Metanephros (tissue), 1 donor: Measurements from ENCODE around the gene UBXN11. TPM values are rescaled to one million over a fixed set of nuclear protein-coding genes. Genes with fewer than 3 reads are reported as not detected.

Source experiments
- total RNA-seq: library from RNA; depleted of rRNA; stranded (reverse); fragments of >200 nt; gene quantifications from one replicate; pipeline ENCODE4 v1.2.3, GENCODE V29; 2014

The UBXN11 gene, protein sequence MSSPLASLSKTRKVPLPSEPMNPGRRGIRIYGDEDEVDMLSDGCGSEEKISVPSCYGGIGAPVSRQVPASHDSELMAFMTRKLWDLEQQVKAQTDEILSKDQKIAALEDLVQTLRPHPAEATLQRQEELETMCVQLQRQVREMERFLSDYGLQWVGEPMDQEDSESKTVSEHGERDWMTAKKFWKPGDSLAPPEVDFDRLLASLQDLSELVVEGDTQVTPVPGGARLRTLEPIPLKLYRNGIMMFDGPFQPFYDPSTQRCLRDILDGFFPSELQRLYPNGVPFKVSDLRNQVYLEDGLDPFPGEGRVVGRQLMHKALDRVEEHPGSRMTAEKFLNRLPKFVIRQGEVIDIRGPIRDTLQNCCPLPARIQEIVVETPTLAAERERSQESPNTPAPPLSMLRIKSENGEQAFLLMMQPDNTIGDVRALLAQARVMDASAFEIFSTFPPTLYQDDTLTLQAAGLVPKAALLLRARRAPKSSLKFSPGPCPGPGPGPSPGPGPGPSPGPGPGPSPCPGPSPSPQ
- 19.4 TPM for total RNA-seq

DNA sequence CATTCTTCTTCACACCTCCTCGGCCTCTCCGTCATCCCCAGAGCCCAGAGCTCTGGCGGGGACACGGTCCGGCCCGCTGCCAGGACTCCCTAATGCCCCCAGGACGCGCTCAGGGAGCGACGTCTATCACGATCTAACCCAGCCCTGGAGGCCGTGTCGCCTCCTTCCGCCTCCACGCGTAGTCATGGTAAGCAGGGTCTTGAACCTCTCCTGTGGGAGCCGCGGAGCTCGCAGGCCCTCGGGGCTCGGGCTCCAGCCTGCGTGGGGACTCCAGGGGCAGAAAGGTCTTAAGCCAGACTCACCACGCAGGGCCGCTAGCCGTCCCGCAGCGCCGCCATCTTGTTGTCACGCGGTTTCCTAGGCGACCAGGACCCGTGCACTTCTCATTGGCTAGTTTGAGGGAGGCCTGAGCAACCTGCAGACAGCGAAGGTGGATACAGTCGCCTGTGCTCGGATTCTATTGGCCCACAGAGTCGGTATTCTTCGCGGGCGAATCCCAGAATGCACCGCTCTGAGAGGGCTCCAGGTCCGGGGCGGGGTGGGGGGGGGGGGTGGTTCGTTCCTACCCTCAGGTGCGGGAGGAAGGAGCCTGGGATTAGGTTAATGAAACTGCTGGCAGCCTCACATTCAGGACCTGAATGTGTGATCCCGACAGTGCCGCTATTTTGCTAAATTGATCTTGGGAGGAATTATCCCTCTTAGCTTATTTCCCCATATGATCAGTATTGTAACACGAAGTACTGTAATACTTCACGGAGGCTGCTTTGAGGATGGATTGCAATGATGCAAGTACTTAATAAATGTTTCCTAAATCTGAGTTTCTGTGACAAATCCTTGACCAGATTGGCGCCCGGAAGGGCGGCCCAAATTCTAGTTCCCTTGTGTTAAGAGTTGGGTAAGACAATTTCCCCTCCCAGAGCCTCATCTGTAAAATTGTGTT, at the start of gene UBXN11:
UBXN11 (minus strand) TSS at position 347 of the 940 bp plus-strand sequence. CDS start 3,753 bp downstream, outside the sequence.

DNA sequence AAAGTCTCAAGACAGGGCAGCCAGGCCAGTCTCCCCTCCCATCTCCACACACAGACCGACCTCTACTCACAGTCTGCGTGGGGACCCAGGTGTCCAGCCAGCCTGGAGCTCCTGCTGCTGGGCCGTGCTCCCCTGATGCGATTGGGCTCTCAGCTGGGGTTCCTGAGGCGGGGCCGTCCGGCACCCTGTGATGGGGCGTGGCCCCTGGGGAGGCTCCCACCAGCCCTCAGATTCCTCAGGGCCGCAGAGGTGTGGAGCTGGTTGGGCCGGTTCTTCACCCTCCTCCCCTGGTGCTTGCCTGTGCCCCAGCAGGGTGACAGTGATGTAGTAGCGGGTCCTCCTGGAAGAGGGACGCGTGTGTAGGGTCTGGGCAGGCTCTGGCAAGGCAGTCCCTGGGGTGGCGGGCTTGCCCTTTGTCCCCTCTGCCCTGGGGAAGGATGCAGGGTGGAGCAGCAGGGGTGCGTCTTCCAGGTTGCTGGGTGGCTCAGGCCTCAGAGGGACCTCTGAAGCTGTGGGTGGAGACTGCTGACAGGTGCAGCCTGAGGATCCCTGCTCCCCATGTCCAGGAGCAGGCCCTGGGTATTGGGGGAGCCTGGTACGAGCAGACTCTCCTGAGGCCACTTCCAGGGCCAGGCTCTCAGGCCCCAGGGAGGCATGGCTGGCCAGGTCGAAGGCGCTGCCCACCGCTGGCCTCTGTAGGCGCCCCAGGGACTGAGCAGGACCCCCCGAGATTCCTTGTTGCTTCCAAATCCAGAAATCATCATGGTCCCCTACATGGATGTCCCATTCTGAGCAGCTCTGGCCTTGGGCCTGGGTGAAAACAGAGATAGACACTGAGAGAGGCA, 47.8 kb upstream of the UBXN11 start, which contains the start of gene CRYBG2:
CRYBG2 (minus strand) TSS at position 155 of the 845 bp plus-strand sequence. CDS start 7,473 bp downstream, outside the sequence.

DNA sequence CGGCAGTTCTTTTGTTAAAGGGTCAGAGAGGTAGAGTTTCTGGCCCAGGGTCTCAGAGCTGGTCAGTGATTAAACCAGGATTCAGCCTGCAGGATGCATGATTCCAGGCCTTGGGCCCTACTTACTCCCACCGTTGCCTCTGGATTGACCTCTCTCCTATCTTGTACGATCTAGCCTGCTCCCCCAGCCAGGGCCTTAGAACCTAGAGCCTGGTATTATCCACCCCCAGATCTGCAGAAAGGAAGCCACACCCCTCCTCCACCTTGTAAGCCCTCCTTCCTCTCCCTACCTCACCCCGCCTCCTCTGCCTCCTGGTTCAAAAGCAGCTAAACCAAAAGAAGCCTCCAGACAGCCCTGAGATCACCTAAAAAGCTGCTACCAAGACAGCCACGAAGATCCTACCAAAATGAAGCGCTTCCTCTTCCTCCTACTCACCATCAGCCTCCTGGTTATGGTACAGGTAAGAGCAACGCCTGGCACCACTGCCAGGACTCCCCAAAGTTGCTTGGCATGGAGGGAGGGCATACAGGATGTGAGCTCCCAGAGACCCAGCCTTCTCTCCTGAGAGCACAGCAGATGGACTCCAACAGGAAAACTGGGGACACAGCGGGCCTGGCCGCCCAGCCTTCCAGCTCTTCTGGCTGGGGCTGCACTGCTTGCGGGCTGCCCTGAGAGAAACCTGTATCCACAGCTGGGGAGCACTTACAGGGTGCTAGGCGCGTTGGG, 11.3 kb upstream of the UBXN11 start, which contains the start of gene CD52:
CD52 (plus strand) TSS at position 347 of the 726 bp plus-strand sequence; CDS start at position 407, 60 bp downstream.

DNA sequence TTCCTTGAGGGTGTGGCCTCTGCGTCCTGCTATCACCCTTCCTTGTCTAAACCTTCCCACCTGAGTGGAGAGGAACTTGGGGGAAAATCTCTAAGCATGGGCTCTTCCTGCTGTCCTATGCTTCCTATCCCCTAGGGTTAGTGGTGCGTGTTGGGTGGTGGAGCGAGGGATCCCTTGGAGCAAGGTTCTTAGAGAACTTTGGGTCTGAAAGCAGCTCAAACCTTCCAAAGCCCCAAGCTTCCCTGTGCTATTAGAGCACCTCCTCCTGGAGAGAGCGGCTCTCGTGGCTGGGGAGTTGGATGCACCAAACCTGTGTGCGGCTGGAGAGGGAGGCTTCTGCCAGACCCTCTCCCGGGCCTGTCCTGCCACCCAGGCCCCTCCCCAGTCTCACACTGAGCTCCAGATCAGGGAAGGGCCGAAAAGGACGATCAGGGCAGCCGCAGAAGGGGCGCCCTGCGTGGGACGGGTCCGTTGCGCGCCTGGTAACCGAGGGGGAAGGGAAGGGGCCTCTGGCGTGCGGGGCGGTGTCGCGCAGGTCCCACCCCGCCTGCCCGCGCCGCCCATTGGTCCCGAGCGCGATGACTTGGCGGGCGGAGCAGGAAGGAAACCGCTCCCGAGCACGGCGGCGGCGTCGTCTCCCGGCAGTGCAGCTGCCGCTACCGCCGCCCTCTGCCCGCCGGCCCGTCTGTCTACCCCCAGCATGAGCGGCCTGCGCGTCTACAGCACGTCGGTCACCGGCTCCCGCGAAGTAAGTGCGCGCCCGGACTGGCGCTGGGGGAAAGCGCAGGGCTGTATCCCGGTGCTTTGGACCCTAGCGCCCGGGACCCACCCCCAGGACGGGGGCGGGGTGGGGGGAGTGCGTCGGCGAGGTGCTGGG, 26.7 kb downstream of the UBXN11 start, which contains the start of gene SH3BGRL3:
SH3BGRL3 (plus strand) TSS at position 631 of the 877 bp plus-strand sequence; CDS start at position 701, 70 bp downstream.

DNA sequence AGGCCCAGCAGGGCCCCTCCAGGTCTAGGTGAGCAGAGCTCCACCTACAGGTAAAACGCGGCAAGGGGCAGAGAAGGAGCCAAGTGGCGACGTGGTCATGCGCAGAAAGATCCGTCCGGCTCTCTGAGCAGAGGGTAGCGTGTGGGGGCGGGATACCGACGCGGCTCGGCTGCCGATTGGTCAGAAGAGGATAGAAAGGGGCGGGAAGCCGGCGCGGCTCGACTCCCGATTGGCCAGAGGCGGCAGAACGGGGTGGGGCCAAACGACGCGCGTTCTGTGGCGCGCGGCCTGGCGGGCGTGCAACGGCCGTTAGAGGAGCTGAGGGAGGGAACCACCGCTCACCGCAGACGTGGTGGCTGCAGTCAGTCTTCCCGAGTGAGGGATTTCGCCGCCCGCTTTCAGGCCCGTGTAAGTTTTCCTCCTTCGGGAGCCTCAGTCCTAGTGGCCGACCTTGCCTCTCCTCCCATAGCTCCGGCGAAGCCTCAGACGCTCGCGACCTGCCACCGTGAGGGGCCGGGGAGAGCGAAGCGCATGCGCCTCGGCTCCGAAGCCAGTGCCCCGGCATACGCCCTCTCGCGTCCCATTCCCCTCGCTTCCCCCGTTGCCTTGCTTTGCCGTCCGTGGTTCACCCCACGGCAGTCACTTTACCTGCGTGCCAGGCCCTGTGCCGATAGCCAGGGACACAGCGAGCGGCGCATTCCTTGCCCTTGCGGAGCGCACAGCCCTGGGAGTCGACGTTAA, 72.4 kb downstream of the UBXN11 start, which contains the start of gene CEP85:
CEP85 (plus strand) TSS at position 298 of the 741 bp plus-strand sequence. CDS start 5,584 bp downstream, outside the sequence.

Other genes with a start within 250 kb of the UBXN11 start
- gene TRIM63, start 239.0 kb downstream of the UBXN11 start, total RNA-seq, result 9.4 TPM
- gene PDIK1L, start 194.8 kb downstream of the UBXN11 start, total RNA-seq, result 10.5 TPM
- gene FAM110D, start 147.6 kb downstream of the UBXN11 start, total RNA-seq, result 1.5 TPM
- not detected for gene C1orf232, start 137.7 kb downstream of the UBXN11 start, total RNA-seq
- 25.9 TPM for gene ZNF593, start 136.7 kb downstream of the UBXN11 start, total RNA-seq
- not detected for gene ZNF593OS, start 134.8 kb downstream of the UBXN11 start, total RNA-seq
- 7.6 TPM for gene CNKSR1, start 129.1 kb downstream of the UBXN11 start, total RNA-seq
- gene CATSPER4, start 116.0 kb downstream of the UBXN11 start, total RNA-seq, result not detected
- gene CEP85, start 72.4 kb downstream of the UBXN11 start, total RNA-seq, result 17.0 TPM
- gene SH3BGRL3, start 26.6 kb downstream of the UBXN11 start, total RNA-seq, result 20.8 TPM
- 7.6 TPM for gene CD52, start 11.3 kb upstream of the UBXN11 start, total RNA-seq
- 0.29 TPM for gene CRYBG2, start 47.5 kb upstream of the UBXN11 start, total RNA-seq
- not detected for gene ZNF683, start 66.1 kb upstream of the UBXN11 start, total RNA-seq
- not detected for gene LIN28A, start 104.2 kb upstream of the UBXN11 start, total RNA-seq
- 25.5 TPM for gene DHDDS, start 125.7 kb upstream of the UBXN11 start, total RNA-seq
- 282 TPM for gene HMGN2, start 165.8 kb upstream of the UBXN11 start, total RNA-seq
- 32.4 TPM for gene RPS6KA1, start 223.1 kb upstream of the UBXN11 start, total RNA-seq